H1 (cell line): ENCODE data around the gene MARCHF3. TPM values are rescaled to one million over a fixed set of nuclear protein-coding genes. Genes with fewer than 3 reads are reported as not detected.

Source experiments
- CTCF ChIA-PET: fragments of 300-600 bp; sonication (Branson Sonifier 250); formaldehyde crosslinking; loops from one replicate; lab custom pipeline; 2021; ENCODE audit not compliant: partially characterized antibody; lab: Charles Lee
- POLR2A ChIA-PET: fragments of 300-600 bp; sonication (Branson Sonifier 250); formaldehyde crosslinking; loops from one replicate; lab custom pipeline; 2021; ENCODE audit warnings: inconsistent platforms; ENCODE audit not compliant: partially characterized antibody; lab: Charles Lee
- DNase-seq, 2 experiments: peaks; one replicate each; pipeline versions ENCODE4 v3.0.0 to v3.0.0-alpha.2; 2010 to 2022; ENCODE audit warnings: low spot score in 2 of 2, low read depth in 1 of 2, mixed read lengths in 1 of 2
- FAIRE-seq: peaks from 2 replicates; lab custom pipeline; 2011; peaks lifted over from hg19 to GRCh38; lab: Jason Lieb, UNC
- H2AFZ ChIP-seq: 2 replicates; pipeline ENCODE4 v1.8.1; 2012; ENCODE audit warnings: low read length, inconsistent platforms
- H2AK5ac ChIP-seq: 2 replicates; pipeline ENCODE4 v1.6.1; 2013; ENCODE audit warnings: low read depth, low read length
- H2BK120ac ChIP-seq: replicated peaks from 2 replicates; pipeline ENCODE3; 2013; ENCODE audit warnings: low read depth, low read length, inconsistent platforms
- H2BK12ac ChIP-seq: 2 replicates; pipeline ENCODE4 v1.6.1; 2013; ENCODE audit warnings: low read depth, low read length
- H2BK15ac ChIP-seq: 2 replicates; pipeline ENCODE4 v1.6.1; 2013; ENCODE audit warnings: low read length
- H2BK20ac ChIP-seq: 2 replicates; pipeline ENCODE4 v1.6.1; 2013; ENCODE audit warnings: low read length
- H2BK5ac ChIP-seq: 2 replicates; pipeline ENCODE4 v1.6.1; 2013; ENCODE audit warnings: low read depth, low read length
- H3K14ac ChIP-seq: 2 replicates; pipeline ENCODE4 v1.6.1; 2013; ENCODE audit warnings: inconsistent platforms; ENCODE audit not compliant: insufficient read length
- H3K18ac ChIP-seq: 2 replicates; pipeline ENCODE4 v1.6.1; 2013; ENCODE audit warnings: low read length; ENCODE audit errors: extremely low read depth
- H3K23ac ChIP-seq: 2 replicates; pipeline ENCODE4 v1.6.1; 2013; ENCODE audit warnings: inconsistent platforms; ENCODE audit not compliant: insufficient read length
- H3K23me2 ChIP-seq: 2 replicates; pipeline ENCODE4 v1.6.1; 2013; ENCODE audit warnings: low read depth, low read length
- H3K27ac ChIP-seq: 2 replicates; pipeline ENCODE4 v1.6.1; 2011; ENCODE audit warnings: low read depth, low read length, inconsistent platforms
- H3K27me3 ChIP-seq, 4 experiments: replicated peaks in 1 of 4; 1 replicate in 1 of 4; 2 replicates in 3 of 4; pipeline versions ENCODE4 v1.6.1 to v1.8.1; 2011 to 2013; ENCODE audit warnings: low read length in 3 of 4, mild to moderate bottlenecking in 3 of 4, inconsistent platforms in 2 of 4, mixed read lengths in 2 of 4, moderate library complexity in 1 of 4; ENCODE audit not compliant: control insufficient read depth in 3 of 4, insufficient read depth in 3 of 4; ENCODE audit errors: extremely low read depth in 1 of 4
- H3K36me3 ChIP-seq, 4 experiments: 2 replicates each; pipeline versions ENCODE4 v1.6.1 to v1.8.1; 2011 to 2013; ENCODE audit warnings: mild to moderate bottlenecking in 4 of 4, low read length in 3 of 4, moderate library complexity in 2 of 4, control low read depth in 1 of 4, inconsistent platforms in 1 of 4; ENCODE audit not compliant: insufficient read depth in 4 of 4, control insufficient read depth in 2 of 4
- H3K4ac ChIP-seq: replicated peaks from 2 replicates; pipeline ENCODE3; 2013; ENCODE audit warnings: low read length, low read depth, mixed read lengths, inconsistent platforms; ENCODE audit not compliant: insufficient read length
- H3K4me1 ChIP-seq, 4 experiments: replicated peaks in 1 of 4; 1 replicate in 1 of 4; 2 replicates in 3 of 4; pipeline versions ENCODE4 v1.6.1 to v1.8.1; 2011 to 2013; ENCODE audit warnings: low read length in 3 of 4, inconsistent platforms in 2 of 4, mixed read lengths in 1 of 4; ENCODE audit not compliant: insufficient read depth in 4 of 4, control insufficient read depth in 3 of 4
- H3K4me2 ChIP-seq, 2 experiments: 2 replicates each; pipeline versions ENCODE4 v1.6.1 to v1.8.1; 2011 to 2013; ENCODE audit warnings: low read depth in 2 of 2, low read length in 2 of 2, control low read depth in 1 of 2, inconsistent platforms in 1 of 2, mild to moderate bottlenecking in 1 of 2; ENCODE audit not compliant: insufficient read depth in 1 of 2
- H3K4me3 ChIP-seq, 4 experiments: fragments of 200-600, 300-600 bp in 1 of 4; sonication (generic), shearing (Covaris generic), sonication (Bioruptor Twin) in 1 of 4; 2 replicates each; pipeline versions ENCODE4 v1.5.1 to v1.8.1; 2011 to 2016; ENCODE audit warnings: low read length in 4 of 4, low read depth in 3 of 4, control low read depth in 2 of 4, inconsistent platforms in 2 of 4, mild to moderate bottlenecking in 2 of 4, mixed read lengths in 1 of 4, moderate library complexity in 1 of 4; ENCODE audit not compliant: insufficient read depth in 2 of 4; ENCODE audit errors: extremely low read depth in 1 of 4
- H3K56ac ChIP-seq: replicated peaks from 2 replicates; pipeline ENCODE3; 2013; ENCODE audit warnings: low read depth, mild to moderate bottlenecking, mixed read lengths, low read length, inconsistent platforms; ENCODE audit not compliant: insufficient read length
- H3K79me1 ChIP-seq: 2 replicates; pipeline ENCODE4 v1.6.1; 2013; ENCODE audit warnings: low read depth, low read length, control low read depth
- H3K79me2 ChIP-seq, 2 experiments: 2 replicates each; pipeline versions ENCODE4 v1.6.1 to v1.8.1; 2012 to 2013; ENCODE audit warnings: low read length in 2 of 2, mild to moderate bottlenecking in 2 of 2, inconsistent platforms in 1 of 2; ENCODE audit not compliant: insufficient read depth in 2 of 2, control insufficient read depth in 1 of 2
- H3K9ac ChIP-seq, 4 experiments: replicated peaks in 1 of 4; 1 replicate in 1 of 4; 2 replicates in 3 of 4; pipeline versions ENCODE4 v1.6.1 to v1.8.1; 2011 to 2013; ENCODE audit warnings: low read depth in 3 of 4, low read length in 3 of 4, control low read depth in 2 of 4, mild to moderate bottlenecking in 2 of 4, moderate library complexity in 2 of 4, inconsistent platforms in 1 of 4; ENCODE audit errors: extremely low read depth in 1 of 4
- H3K9me3 ChIP-seq, 2 experiments: 2 replicates each; pipeline versions ENCODE4 v1.6.1 to v1.8.1; 2012 to 2013; ENCODE audit warnings: mild to moderate bottlenecking in 2 of 2, moderate library complexity in 2 of 2, control low read depth in 1 of 2, inconsistent platforms in 1 of 2, low read depth in 1 of 2, low read length in 1 of 2, mixed read lengths in 1 of 2; ENCODE audit not compliant: insufficient read depth in 2 of 2
- H4K20me1 ChIP-seq, 2 experiments: replicated peaks in 1 of 2; 2 replicates each; pipeline versions ENCODE3 to v1.8.1; 2011 to 2013; ENCODE audit warnings: inconsistent platforms in 2 of 2, low read length in 2 of 2, mild to moderate bottlenecking in 1 of 2; ENCODE audit not compliant: insufficient read depth in 2 of 2, control insufficient read depth in 1 of 2
- H4K5ac ChIP-seq: 2 replicates; pipeline ENCODE4 v1.6.1; 2013; ENCODE audit warnings: low read length, low read depth, mixed read lengths, inconsistent platforms; ENCODE audit not compliant: insufficient read length
- H4K8ac ChIP-seq: 2 replicates; pipeline ENCODE4 v1.8.0; 2013; ENCODE audit warnings: mild to moderate bottlenecking, moderate library complexity, low read length, inconsistent platforms; ENCODE audit not compliant: insufficient read depth; ENCODE audit errors: extremely low read depth
- H4K91ac ChIP-seq: replicated peaks from 2 replicates; pipeline ENCODE3; 2013; ENCODE audit warnings: low read length, mixed read lengths, inconsistent platforms; ENCODE audit not compliant: insufficient read length
- ATF2 ChIP-seq: IDR thresholded peaks from 2 replicates; pipeline ENCODE4 v1.6.1; 2012; ENCODE audit warnings: low read length, inconsistent platforms
- CBX8 ChIP-seq: fragments of 300-800, 300-1000 bp; sonication (generic); IDR thresholded peaks from 2 replicates; pipeline ENCODE4 v1.7.1; 2016; ENCODE audit warnings: low read depth, low read length, borderline replicate concordance
- GABPA ChIP-seq: IDR thresholded peaks from 2 replicates; pipeline ENCODE4 v1.6.1; 2011; ENCODE audit warnings: mild to moderate bottlenecking, low read length, moderate library complexity, borderline replicate concordance; ENCODE audit not compliant: insufficient read depth
- JUN ChIP-seq: IDR thresholded peaks from 2 replicates; pipeline ENCODE4 v1.6.1; 2011; ENCODE audit warnings: low read depth, mild to moderate bottlenecking, improper control_type of control experiment, low read length
- KDM5A ChIP-seq: fragments of 200-600 bp; IDR thresholded peaks from 2 replicates; pipeline ENCODE4 v1.7.1; 2012; ENCODE audit warnings: mild to moderate bottlenecking, low read length, inconsistent platforms, mixed read lengths
- RNF2 ChIP-seq: fragments of 200-900, 300-1000 bp; sonication (generic); IDR thresholded peaks from 2 replicates; pipeline ENCODE4 v1.7.1; 2016; ENCODE audit warnings: borderline replicate concordance, low read depth, mild to moderate bottlenecking, antibody characterized with exemption, low read length; ENCODE audit not compliant: poor library complexity, severe bottlenecking; ENCODE audit errors: missing control alignments
- TCF12 ChIP-seq: IDR thresholded peaks from 2 replicates; pipeline ENCODE4 v1.6.1; 2011; ENCODE audit warnings: low read depth, mild to moderate bottlenecking, low read length
- WGBS, 2 experiments: shearing (Covaris generic) in 1 of 2; methylation state at CpG; one replicate each; pipeline versions ENCODE4 v1.1.6 to v1.1.7; 2013 to 2015; ENCODE audit warnings: low lambda C conversion rate in 2 of 2, mixed read lengths in 2 of 2, inconsistent platforms in 1 of 2, low coverage in 1 of 2, missing lambda C conversion rate in 1 of 2; ENCODE audit not compliant: insufficient replicate concordance in 2 of 2, insufficient coverage in 1 of 2, insufficient read length in 1 of 2; ENCODE audit errors: extremely low coverage in 1 of 2, missing lambda C conversion rate in 1 of 2; 5-methylcytosine and 5-hydroxymethylcytosine counted together
- polyA plus RNA-seq, 7 experiments: library from polyadenylated mRNA; depleted of rRNA in 3 of 7; stranded (reverse) in 5 of 7; unstranded in 2 of 7; fragments of >200 nt in 5 of 7; fragments of 200-250 nt in 2 of 7; gene quantifications; 1 replicate in 5 of 7; 2 replicates in 1 of 7; 4 replicates in 1 of 7; pipeline versions ENCODE4 v1.2.1 to v1.2.3, GENCODE V29; 2011 to 2013; ENCODE audit warnings: missing spikeins in 2 of 7, mixed read lengths in 2 of 7
- total RNA-seq: library from RNA; stranded (reverse); fragmentation: NEBNext Ultra II Directional; extraction: Animal tissue kit (Norgen Biotek cat#: 25700); gene quantifications from 2 replicates; pipeline ENCODE4 v1.2.1, GENCODE V29; 2021

MARCHF3 gene
- total and polyA plus RNA-seq, 2 of the 8 experiments (the other 6 are each of a cell fraction or from before 2014, with no cell fraction given): 12.0 to 16.9 TPM

DNA sequence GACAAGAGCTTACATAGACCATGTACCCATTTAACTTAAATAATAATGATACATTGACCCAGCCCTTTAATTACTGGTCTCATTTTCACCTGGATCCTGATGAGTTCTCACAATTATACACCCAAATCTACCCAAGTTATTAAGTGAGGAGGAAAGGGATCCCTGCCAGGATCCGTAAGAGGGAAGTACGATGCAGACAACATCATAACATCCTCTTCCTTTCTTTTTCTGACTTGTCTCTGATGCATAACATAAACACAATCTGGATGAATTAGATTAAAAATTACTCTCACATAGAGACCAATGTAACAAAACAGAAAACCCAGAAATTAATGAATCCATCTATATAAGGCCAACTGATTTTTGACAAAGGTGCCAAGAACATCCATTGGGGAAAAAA is 17.0 kb downstream of the MARCHF3 start:
- H3K4me1 ChIP-seq: no peaks in the 10 kb centered on the region; a peak in 1 of 7 replicates
- WGBS, 2 experiments: 87% methylated on average over 2 of the region's 2 CpGs; no CpG with 5 or more reads in 1 of the 2 experiments

More for the DNA sequence above, 17.0 kb downstream of the MARCHF3 start:
- Histone ChIP-seq H4K91ac (no peak overlapping the region), H3K23me2 (no peaks in the 10 kb centered on the region), H4K5ac (no peak overlapping the region), H4K8ac (no peak overlapping the region), H3K79me1 (no peaks in the 10 kb centered on the region; the same call in 1 of the 2 replicates), H3K79me2 (peaks cover 0 to 10% of the 10 kb centered on the region in 2 experiments; a peak in 2 of 4 replicates), H2BK120ac (no peak overlapping the region), H3K36me3 (no peaks in the 10 kb centered on the region), H2BK12ac (no peak overlapping the region), H3K56ac (no peak overlapping the region), H4K20me1 (peaks cover 0 to 1% of the 10 kb centered on the region in 2 experiments), H3K9me3 (no peaks in the 10 kb centered on the region), H2BK20ac (no peak overlapping the region), H3K14ac (no peak overlapping the region), H3K4ac (no peak overlapping the region), H3K4me2 (no peak overlapping the region), H3K4me3 (no peak overlapping the region), H3K27ac (no peak overlapping the region), H3K9ac (peak overlapping the region in 1 of 4 experiments; percentile 34; a peak in 1 of 7 replicates), H2BK5ac (no peak overlapping the region), H2BK15ac (no peak overlapping the region), H3K23ac (no peak overlapping the region), H3K27me3 (no peaks in the 10 kb centered on the region), H2AFZ (no peak overlapping the region), H3K18ac (no peak overlapping the region), H2AK5ac (no peak overlapping the region)
- FAIRE-seq: no peak
- ChIA-PET CTCF (interaction anchor here (0.7 to 1.4 kb wide), 2 partner anchors 15 kb away, joined by 4 to 5 read pairs; no protein-coding TSS in a partner anchor), POLR2A (no interaction called here)
- TF ChIP-seq GABPA (no peak), KDM5A (no peak), TCF12 (no peak), JUN (no peak), ATF2 (no peak), CBX8 (no peak), RNF2 (no peak)
- DNase-seq: no peak
